HEK293 (cell line): ENCODE measurements around the gene PRR3.
"Not testable (repeated sequence)": the region's sequence is repeated elsewhere in the genome, so short reads cannot be mapped to it uniquely, and the experiment has no call there.

ENCODE experiments used
- CTCF ChIA-PET: fragments of 350-600 bp; formaldehyde crosslinking; extraction: SDS; loops from one replicate; lab custom pipeline; 2021; ENCODE audit warnings: antibody characterized with exemption; lab: Yijun Ruan, JAX
- POLR2A ChIA-PET: fragments of 300-600 bp; formaldehyde crosslinking; extraction: SDS; loops from one replicate; lab custom pipeline; 2020; ENCODE audit warnings: antibody characterized with exemption, inconsistent platforms; lab: Yijun Ruan, JAX
- H3K27ac ChIP-seq: fragments of 200-500 bp; sonication (Bioruptor generic); 2 replicates; pipeline ENCODE4 v1.5.1; 2014; ENCODE audit warnings: low read depth, low read length, control low read depth, inconsistent platforms; ENCODE audit errors: extremely low read depth
- H3K36me3 ChIP-seq, 2 experiments: fragments of 200-500 bp in 1 of 2; sonication (Bioruptor generic) in 1 of 2; 1 replicate in 1 of 2; 2 replicates in 1 of 2; pipeline ENCODE4 v1.5.1; 2014 to 2017; ENCODE audit warnings: inconsistent platforms in 2 of 2, low read length in 2 of 2; ENCODE audit not compliant: control insufficient read depth in 2 of 2, insufficient read depth in 1 of 2
- H3K4me1 ChIP-seq: fragments of 200-500 bp; sonication (Bioruptor generic); 2 replicates; pipeline ENCODE4 v1.5.1; 2014; ENCODE audit warnings: mild to moderate bottlenecking, low read length, inconsistent platforms; ENCODE audit not compliant: control insufficient read depth, insufficient read depth
- H3K4me3 ChIP-seq: 2 replicates; pipeline ENCODE4 v1.5.1; 2011; ENCODE audit warnings: low read depth, mild to moderate bottlenecking, control low read depth, low read length, moderate library complexity
- H3K9me3 ChIP-seq: fragments of 200-500 bp; sonication (Bioruptor generic); 2 replicates; pipeline ENCODE4 v1.5.1; 2014; ENCODE audit warnings: low read depth, low read length, inconsistent platforms; ENCODE audit not compliant: control insufficient read depth, insufficient read depth
- EGR2 ChIP-seq: fragments of 450-650 bp; formaldehyde crosslinking; IDR thresholded peaks from 2 replicates; pipeline ENCODE4 v1.5.1; 2016; ENCODE audit warnings: low read depth, missing biosample characterization, missing genetic modification characterization
- GLIS1 ChIP-seq: fragments of 450-650 bp; formaldehyde crosslinking; IDR thresholded peaks from 2 replicates; pipeline ENCODE4 v1.5.1; 2016; ENCODE audit warnings: missing biosample characterization, missing genetic modification characterization
- IKZF3 ChIP-seq: fragments of 450-650 bp; IDR thresholded peaks from 2 replicates; pipeline ENCODE4 v1.5.0; 2018; ENCODE audit warnings: missing biosample characterization, mild to moderate bottlenecking, missing genetic modification characterization, moderate library complexity
- KLF10 ChIP-seq: fragments of 450-650 bp; IDR thresholded peaks from 2 replicates; pipeline ENCODE4 v1.5.1; 2018; ENCODE audit warnings: missing biosample characterization, mild to moderate bottlenecking, missing genetic modification characterization
- SP7 ChIP-seq: fragments of 450-650 bp; formaldehyde crosslinking; IDR thresholded peaks from 2 replicates; pipeline ENCODE4 v1.5.1; 2016; ENCODE audit warnings: missing biosample characterization, missing genetic modification characterization
- ZBTB17 ChIP-seq: fragments of 450-650 bp; formaldehyde crosslinking; IDR thresholded peaks from 2 replicates; pipeline ENCODE4 v1.5.1; 2016; ENCODE audit warnings: missing biosample characterization, missing genetic modification characterization
- ZBTB20 ChIP-seq: fragments of 450-650 bp; formaldehyde crosslinking; IDR thresholded peaks from 2 replicates; pipeline ENCODE4 v1.5.1; 2016; ENCODE audit warnings: missing biosample characterization, missing genetic modification characterization
- ZFHX2 ChIP-seq: fragments of 450-650 bp; formaldehyde crosslinking; conservative IDR thresholded peaks from 2 replicates; pipeline ENCODE4 v1.5.1; 2016; ENCODE audit warnings: missing biosample characterization, missing genetic modification characterization
- ZFP37 ChIP-seq: fragments of 450-650 bp; formaldehyde crosslinking; IDR thresholded peaks from 2 replicates; pipeline ENCODE4 v1.5.1; 2016; ENCODE audit warnings: missing biosample characterization, missing genetic modification characterization
- ZNF121 ChIP-seq: fragments of 450-650 bp; formaldehyde crosslinking; IDR thresholded peaks from 2 replicates; pipeline ENCODE4 v1.5.1; 2016; ENCODE audit warnings: missing biosample characterization, missing genetic modification characterization
- ZNF2 ChIP-seq: fragments of 450-650 bp; formaldehyde crosslinking; IDR thresholded peaks from 2 replicates; pipeline ENCODE4 v1.5.1; 2016; ENCODE audit warnings: missing biosample characterization, missing genetic modification characterization
- ZNF302 ChIP-seq: fragments of 450-650 bp; formaldehyde crosslinking; IDR thresholded peaks from 2 replicates; pipeline ENCODE4 v1.5.1; 2016; ENCODE audit warnings: missing biosample characterization, missing genetic modification characterization, low read depth
- ZNF394 ChIP-seq: fragments of 450-650 bp; formaldehyde crosslinking; IDR thresholded peaks from 2 replicates; pipeline ENCODE4 v1.5.1; 2016; ENCODE audit warnings: missing biosample characterization, missing genetic modification characterization, mild to moderate bottlenecking, moderate library complexity, borderline replicate concordance
- ZNF530 ChIP-seq: fragments of 450-650 bp; formaldehyde crosslinking; IDR thresholded peaks from 2 replicates; pipeline ENCODE4 v1.5.1; 2016; ENCODE audit warnings: low read depth, missing biosample characterization, missing genetic modification characterization
- ZNF600 ChIP-seq: fragments of 450-650 bp; formaldehyde crosslinking; IDR thresholded peaks from 2 replicates; pipeline ENCODE4 v1.5.1; 2016; ENCODE audit warnings: missing biosample characterization, missing genetic modification characterization
- ZNF654 ChIP-seq: fragments of 450-650 bp; formaldehyde crosslinking; IDR thresholded peaks from 2 replicates; pipeline ENCODE4 v1.5.1; 2016; ENCODE audit warnings: low read depth, missing biosample characterization, missing genetic modification characterization
- TF ChIP-seq, protein P1 (sequence below): fragments of 450-650 bp; formaldehyde crosslinking; IDR thresholded peaks from 2 replicates; pipeline ENCODE4 v1.5.1; 2016; ENCODE audit warnings: missing biosample characterization, missing genetic modification characterization
- TF ChIP-seq, protein P2 (sequence below): fragments of 450-650 bp; formaldehyde crosslinking; IDR thresholded peaks from 2 replicates; pipeline ENCODE4 v1.5.1; 2016; ENCODE audit warnings: missing biosample characterization, missing genetic modification characterization
- TF ChIP-seq, protein P3 (sequence below): fragments of 450-650 bp; formaldehyde crosslinking; IDR thresholded peaks from 2 replicates; pipeline ENCODE4 v1.5.1; 2016; ENCODE audit warnings: missing biosample characterization, missing genetic modification characterization
- TF ChIP-seq, protein P4 (sequence below): fragments of 450-650 bp; formaldehyde crosslinking; IDR thresholded peaks from 2 replicates; pipeline ENCODE4 v1.5.1; 2017; ENCODE audit warnings: missing biosample characterization, missing genetic modification characterization
- TF ChIP-seq, protein P5 (sequence below): fragments of 450-650 bp; formaldehyde crosslinking; IDR thresholded peaks from 2 replicates; pipeline ENCODE4 v1.5.1; 2016; ENCODE audit warnings: missing biosample characterization, missing genetic modification characterization

Gene PRR3

DNA sequence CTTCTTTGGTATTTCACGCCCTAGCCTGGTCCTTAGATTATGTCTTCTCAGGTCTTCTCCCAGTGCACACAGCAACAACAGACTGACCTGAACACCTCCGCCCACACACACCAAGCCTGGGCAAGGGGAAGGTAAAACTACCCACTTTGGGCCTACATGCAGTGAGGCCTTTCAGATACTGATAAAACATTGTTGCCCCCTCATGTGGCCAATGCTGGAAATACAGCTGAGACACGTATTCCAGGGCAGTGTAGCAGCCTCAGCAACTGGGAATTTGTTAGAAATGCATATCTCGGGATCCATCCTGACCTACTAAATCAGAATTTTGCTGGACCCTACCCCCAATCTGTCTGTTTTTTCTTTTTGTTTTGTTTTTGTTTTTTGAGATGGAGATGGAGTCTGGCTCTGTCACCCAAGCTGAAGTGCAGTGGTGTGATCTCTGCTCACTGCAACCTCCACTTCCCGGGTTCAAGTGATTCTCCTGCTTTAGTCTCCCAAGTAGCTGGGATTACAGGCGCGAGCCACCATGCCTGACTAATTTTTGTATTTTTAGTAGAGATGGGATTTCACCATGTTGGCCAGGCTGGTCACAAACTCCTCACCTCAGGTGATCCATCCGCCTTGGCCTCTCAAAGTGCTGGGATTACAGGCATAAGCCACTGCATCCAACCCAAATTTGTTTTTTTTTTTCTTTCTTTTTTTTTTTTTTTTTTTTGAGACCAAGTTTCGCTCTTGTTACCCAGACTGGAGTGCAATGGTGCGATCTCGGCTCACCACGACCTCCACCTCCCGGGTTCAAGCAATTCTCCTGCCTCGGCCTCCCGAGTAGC, 40.4 kb downstream of the PRR3 start:
- H3K4me3 ChIP-seq, H3K9me3 ChIP-seq, H3K27ac ChIP-seq, H3K4me1 ChIP-seq: not testable (repeated sequence)
- peaks cover 33 to 54% of the 10 kb centered on the region in 2 experiments for H3K36me3 ChIP-seq
- POLR2A ChIA-PET, result interaction anchor here (0.6 to 14.9 kb wide), 18 partner anchors 8 to 133 kb away, joined by 3 to 197 read pairs (median 6); partner anchors contain the start of genes ABCF1, GNL1, MRPS18B and PPP1R10
- TF ChIP-seq SP7 (tag by site-specific recombination) (peak; percentile 32; the same call in 1 of the 2 replicates), ZNF654 (tag by site-specific recombination) (peak; percentile 71), ZNF600 (tag by site-specific recombination) (peak; percentile 72; the same call in 1 of the 2 replicates), ZFP37 (tag by site-specific recombination) (peak; percentile 47; the same call in 1 of the 2 replicates), ZBTB17 (tag by site-specific recombination) (peak; percentile 55; the same call in 1 of the 2 replicates), IKZF3 (tag by site-specific recombination) (peak; percentile 34; the same call in 1 of the 2 replicates), ZBTB20 (peak; percentile 45), ZNF2 (tag by site-specific recombination) (peak; percentile 62), EGR2 (tag by site-specific recombination) (peak; percentile 81), ZFHX2 (peak; percentile 86)
- TF ChIP-seq, protein P1, sequence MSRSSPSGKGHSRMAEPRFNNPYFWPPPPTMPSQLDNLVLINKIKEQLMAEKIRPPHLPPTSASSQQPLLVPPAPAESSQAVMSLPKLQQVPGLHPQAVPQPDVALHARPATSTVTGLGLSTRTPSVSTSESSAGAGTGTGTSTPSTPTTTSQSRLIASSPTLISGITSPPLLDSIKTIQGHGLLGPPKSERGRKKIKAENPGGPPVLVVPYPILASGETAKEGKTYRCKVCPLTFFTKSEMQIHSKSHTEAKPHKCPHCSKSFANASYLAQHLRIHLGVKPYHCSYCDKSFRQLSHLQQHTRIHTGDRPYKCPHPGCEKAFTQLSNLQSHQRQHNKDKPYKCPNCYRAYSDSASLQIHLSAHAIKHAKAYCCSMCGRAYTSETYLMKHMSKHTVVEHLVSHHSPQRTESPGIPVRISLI (tag by site-specific recombination), result peak; percentile 83
- TF ChIP-seq, protein P2, sequence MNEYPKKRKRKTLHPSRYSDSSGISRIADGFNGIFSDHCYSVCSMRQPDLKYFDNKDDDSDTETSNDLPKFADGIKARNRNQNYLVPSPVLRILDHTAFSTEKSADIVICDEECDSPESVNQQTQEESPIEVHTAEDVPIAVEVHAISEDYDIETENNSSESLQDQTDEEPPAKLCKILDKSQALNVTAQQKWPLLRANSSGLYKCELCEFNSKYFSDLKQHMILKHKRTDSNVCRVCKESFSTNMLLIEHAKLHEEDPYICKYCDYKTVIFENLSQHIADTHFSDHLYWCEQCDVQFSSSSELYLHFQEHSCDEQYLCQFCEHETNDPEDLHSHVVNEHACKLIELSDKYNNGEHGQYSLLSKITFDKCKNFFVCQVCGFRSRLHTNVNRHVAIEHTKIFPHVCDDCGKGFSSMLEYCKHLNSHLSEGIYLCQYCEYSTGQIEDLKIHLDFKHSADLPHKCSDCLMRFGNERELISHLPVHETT (tag by site-specific recombination), result peak; percentile 42; the same call in 1 of the 2 replicates
- TF ChIP-seq, protein P3, sequence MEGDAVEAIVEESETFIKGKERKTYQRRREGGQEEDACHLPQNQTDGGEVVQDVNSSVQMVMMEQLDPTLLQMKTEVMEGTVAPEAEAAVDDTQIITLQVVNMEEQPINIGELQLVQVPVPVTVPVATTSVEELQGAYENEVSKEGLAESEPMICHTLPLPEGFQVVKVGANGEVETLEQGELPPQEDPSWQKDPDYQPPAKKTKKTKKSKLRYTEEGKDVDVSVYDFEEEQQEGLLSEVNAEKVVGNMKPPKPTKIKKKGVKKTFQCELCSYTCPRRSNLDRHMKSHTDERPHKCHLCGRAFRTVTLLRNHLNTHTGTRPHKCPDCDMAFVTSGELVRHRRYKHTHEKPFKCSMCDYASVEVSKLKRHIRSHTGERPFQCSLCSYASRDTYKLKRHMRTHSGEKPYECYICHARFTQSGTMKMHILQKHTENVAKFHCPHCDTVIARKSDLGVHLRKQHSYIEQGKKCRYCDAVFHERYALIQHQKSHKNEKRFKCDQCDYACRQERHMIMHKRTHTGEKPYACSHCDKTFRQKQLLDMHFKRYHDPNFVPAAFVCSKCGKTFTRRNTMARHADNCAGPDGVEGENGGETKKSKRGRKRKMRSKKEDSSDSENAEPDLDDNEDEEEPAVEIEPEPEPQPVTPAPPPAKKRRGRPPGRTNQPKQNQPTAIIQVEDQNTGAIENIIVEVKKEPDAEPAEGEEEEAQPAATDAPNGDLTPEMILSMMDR (tag by site-specific recombination), result peak; percentile 65
- CTCF ChIA-PET, result interaction anchor here (0.6 to 9.8 kb wide), 39 partner anchors 10 to 1004 kb away, joined by 3 to 121 read pairs (median 5); partner anchors contain the start of genes C6orf136, DHX16 and VARS2

DNA sequence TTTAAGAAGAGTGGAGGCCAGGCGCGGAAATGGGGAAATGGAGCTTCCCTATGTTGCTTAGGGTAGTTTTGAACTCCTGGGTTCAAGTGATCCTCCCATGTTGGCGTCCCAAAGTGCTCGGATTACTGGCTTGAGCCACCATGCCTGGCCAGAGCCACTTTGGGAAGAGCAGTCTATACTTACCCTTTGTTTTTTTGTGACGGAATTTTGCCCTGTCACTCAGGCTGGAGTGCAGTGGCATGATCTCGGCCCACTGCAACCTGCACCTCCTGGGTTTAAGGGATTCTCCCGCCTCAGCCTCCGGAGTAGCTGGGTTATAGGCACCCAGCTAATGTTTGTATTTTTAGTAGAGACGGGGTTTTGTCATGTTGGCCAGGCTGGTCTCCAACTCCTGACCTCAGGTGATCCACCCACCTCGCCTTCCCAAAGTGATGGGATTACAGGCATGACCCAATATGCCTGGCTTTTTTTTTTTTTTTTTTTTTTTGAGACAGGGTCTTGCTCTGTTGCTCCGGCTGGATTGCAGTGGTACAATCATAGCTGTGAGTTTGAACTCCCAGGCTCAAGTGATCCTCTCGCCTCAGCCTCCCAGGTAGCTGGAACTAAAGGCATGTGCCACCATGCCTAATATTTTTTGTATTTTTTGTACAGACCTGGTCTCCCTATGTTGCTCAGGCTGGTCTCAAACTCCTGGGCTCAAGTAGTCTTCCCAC, 42.0 kb downstream of the PRR3 start:
- Histone ChIP-seq H3K4me3 (no peak overlapping the region), H3K27ac (0 out of 2 replicates have a peak overlapping the region, but pooled peaks have one; percentile 2), H3K4me1 (no peaks in the 10 kb centered on the region), H3K36me3 (peaks cover 35 to 57% of the 10 kb centered on the region in 2 experiments), H3K9me3 (no peaks in the 10 kb centered on the region)
- TF ChIP-seq, protein P1 (tag by site-specific recombination), result peak; percentile 84
- TF ChIP-seq KLF10 (no peak), ZNF530 (no peak), GLIS1 (no peak), ZNF302 (tag by site-specific recombination) (no peak), ZNF600 (tag by site-specific recombination) (peak; percentile 96), IKZF3 (tag by site-specific recombination) (peak; percentile 52; the same call in 1 of the 2 replicates), ZNF121 (tag by site-specific recombination) (peak; percentile 38; the same call in 1 of the 2 replicates), ZNF394 (tag by site-specific recombination) (peak; percentile 73; the same call in 1 of the 2 replicates)
- TF ChIP-seq, protein P4, sequence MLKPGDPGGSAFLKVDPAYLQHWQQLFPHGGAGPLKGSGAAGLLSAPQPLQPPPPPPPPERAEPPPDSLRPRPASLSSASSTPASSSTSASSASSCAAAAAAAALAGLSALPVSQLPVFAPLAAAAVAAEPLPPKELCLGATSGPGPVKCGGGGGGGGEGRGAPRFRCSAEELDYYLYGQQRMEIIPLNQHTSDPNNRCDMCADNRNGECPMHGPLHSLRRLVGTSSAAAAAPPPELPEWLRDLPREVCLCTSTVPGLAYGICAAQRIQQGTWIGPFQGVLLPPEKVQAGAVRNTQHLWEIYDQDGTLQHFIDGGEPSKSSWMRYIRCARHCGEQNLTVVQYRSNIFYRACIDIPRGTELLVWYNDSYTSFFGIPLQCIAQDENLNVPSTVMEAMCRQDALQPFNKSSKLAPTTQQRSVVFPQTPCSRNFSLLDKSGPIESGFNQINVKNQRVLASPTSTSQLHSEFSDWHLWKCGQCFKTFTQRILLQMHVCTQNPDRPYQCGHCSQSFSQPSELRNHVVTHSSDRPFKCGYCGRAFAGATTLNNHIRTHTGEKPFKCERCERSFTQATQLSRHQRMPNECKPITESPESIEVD, result no peak
- TF ChIP-seq, protein P5, sequence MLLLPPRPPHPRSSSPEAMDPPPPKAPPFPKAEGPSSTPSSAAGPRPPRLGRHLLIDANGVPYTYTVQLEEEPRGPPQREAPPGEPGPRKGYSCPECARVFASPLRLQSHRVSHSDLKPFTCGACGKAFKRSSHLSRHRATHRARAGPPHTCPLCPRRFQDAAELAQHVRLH (tag by site-specific recombination), result no peak
- ChIA-PET POLR2A (interaction anchor here (0.6 to 14.9 kb wide), 11 partner anchors 12 to 132 kb away, joined by 3 to 197 read pairs (median 4); partner anchors contain the start of genes ABCF1, MRPS18B and PPP1R10), CTCF (interaction anchor here (0.6 to 9.8 kb wide), 13 partner anchors 11 to 488 kb away, joined by 3 to 121 read pairs (median 19); no protein-coding TSS in a partner anchor)
